Measurements from ENCODE around the gene GALNT18.

DNA sequence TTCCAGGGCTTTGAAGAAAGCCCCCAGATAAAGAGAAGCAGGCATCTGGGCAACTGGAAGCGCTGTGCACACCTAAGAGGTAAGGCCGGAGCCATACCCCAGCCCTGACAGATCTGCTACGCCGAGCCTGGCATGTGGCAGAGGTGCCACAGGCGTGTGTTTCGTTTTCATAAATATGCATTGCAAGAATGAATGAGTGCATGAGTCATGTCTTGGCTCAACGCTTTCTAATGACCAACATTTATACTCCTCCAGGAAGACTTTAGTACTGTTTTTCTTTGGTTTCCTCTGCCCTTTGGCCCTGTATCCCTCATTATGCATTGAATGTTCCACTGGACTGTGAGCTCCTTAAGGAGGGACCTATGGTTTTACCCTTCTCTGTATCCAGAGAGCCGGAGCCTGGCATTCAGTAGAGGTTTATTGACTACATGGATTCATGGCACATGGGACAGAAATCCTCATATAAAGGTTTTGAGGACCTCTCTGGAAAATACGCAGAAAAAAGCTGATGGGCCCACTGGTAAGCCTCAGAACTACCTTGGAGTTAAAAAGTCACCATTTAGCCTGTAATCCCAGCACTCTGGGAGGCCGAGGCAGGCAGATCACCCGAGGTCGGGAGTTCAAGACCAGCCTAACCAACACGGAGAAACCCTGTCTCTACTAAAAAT lies 229.9 kb downstream of the GALNT18 start:
- TF ChIP-seq CTCF (IDR thresholded peaks at IDR 0.05) (no peak), POLR2A (IDR thresholded peaks at IDR 0.05) (no peak)
